SK-N-SH (cell line): Measurements from ENCODE around the gene C14orf180. TPM values are rescaled to one million over a fixed set of nuclear protein-coding genes. Genes with fewer than 3 reads are reported as not detected.

Source experiments
- CTCF ChIA-PET: fragments of 300-600, 350-600 bp; formaldehyde crosslinking; extraction: SDS; loops from one replicate; lab custom pipeline; 2021; lab: Yijun Ruan, JAX
- POLR2A ChIA-PET: fragments of 350-600 bp; sonication (Branson Sonifier 250); formaldehyde crosslinking; extraction: SDS; loops from one replicate; lab custom pipeline; 2020; ENCODE audit warnings: antibody characterized with exemption, inconsistent platforms; lab: Yijun Ruan, JAX
- DNase-seq: peaks from one replicate; pipeline ENCODE4 v3.0.0; 2012
- H2AFZ ChIP-seq: fragments of 200-600 bp; sonication (generic); 2 replicates; pipeline ENCODE4 v1.8.1; 2016; ENCODE audit warnings: antibody characterized with exemption, mild to moderate bottlenecking, low read depth
- H3F3A ChIP-seq: fragments of 200-600 bp; sonication (generic); replicated peaks from 2 replicates; pipeline ENCODE3; 2016; ENCODE audit warnings: antibody characterized with exemption, mild to moderate bottlenecking; ENCODE audit not compliant: insufficient read depth
- H3K27ac ChIP-seq, 2 experiments: fragments of 200-500 bp in 1 of 2; fragments of 200-600 bp in 1 of 2; sonication (Bioruptor generic) in 1 of 2; sonication (generic), shearing (Covaris generic) in 1 of 2; 2 replicates each; pipeline versions ENCODE4 v1.5.1 to v1.6.1; 2014 to 2016; ENCODE audit warnings: low read depth in 2 of 2, inconsistent platforms in 1 of 2, low read length in 1 of 2, mild to moderate bottlenecking in 1 of 2, mixed read lengths in 1 of 2
- H3K27me3 ChIP-seq: fragments of 200-600 bp; sonication (generic), shearing (Covaris generic); 2 replicates; pipeline ENCODE4 v1.6.1; 2016; ENCODE audit warnings: mixed run types; ENCODE audit not compliant: insufficient read depth
- H3K36me3 ChIP-seq, 2 experiments: fragments of 200-500 bp in 1 of 2; fragments of 200-600 bp in 1 of 2; sonication (Bioruptor generic) in 1 of 2; sonication (generic) in 1 of 2; replicated peaks in 1 of 2; 2 replicates each; pipeline versions ENCODE3 to v1.5.1; 2014 to 2016; ENCODE audit warnings: low read length in 1 of 2, mild to moderate bottlenecking in 1 of 2; ENCODE audit not compliant: insufficient read depth in 2 of 2, control insufficient read depth in 1 of 2
- H3K4me1 ChIP-seq, 2 experiments: fragments of 200-500 bp in 1 of 2; fragments of 200-600 bp in 1 of 2; sonication (Bioruptor generic) in 1 of 2; sonication (generic), shearing (Covaris generic) in 1 of 2; 2 replicates each; pipeline versions ENCODE4 v1.5.1 to v1.6.1; 2014 to 2016; ENCODE audit warnings: low read depth in 1 of 2, low read length in 1 of 2, mixed run types in 1 of 2; ENCODE audit not compliant: insufficient read depth in 2 of 2, control insufficient read depth in 1 of 2
- H3K4me2 ChIP-seq: fragments of 200-600 bp; sonication (generic), shearing (Covaris generic); 2 replicates; pipeline ENCODE4 v1.6.1; 2017; ENCODE audit warnings: mixed run types
- H3K4me3 ChIP-seq, 2 experiments: fragments of 200-500 bp in 1 of 2; fragments of 200-600 bp in 1 of 2; sonication (Bioruptor generic) in 1 of 2; sonication (generic), shearing (Covaris generic) in 1 of 2; 2 replicates each; pipeline versions ENCODE4 v1.5.1 to v1.8.1; 2014 to 2016; ENCODE audit warnings: low read depth in 2 of 2, inconsistent platforms in 1 of 2, low read length in 1 of 2, mild to moderate bottlenecking in 1 of 2, mixed read lengths in 1 of 2, moderate library complexity in 1 of 2
- H3K79me2 ChIP-seq: fragments of 200-600 bp; sonication (generic); 2 replicates; pipeline ENCODE4 v1.8.1; 2017; ENCODE audit warnings: mild to moderate bottlenecking; ENCODE audit not compliant: insufficient read depth
- H3K9ac ChIP-seq: fragments of 200-600 bp; sonication (generic); 2 replicates; pipeline ENCODE4 v1.6.1; 2017; ENCODE audit warnings: mixed run types
- H3K9me2 ChIP-seq: fragments of 200-600 bp; sonication (generic); 2 replicates; pipeline ENCODE4 v1.6.1; 2017; ENCODE audit warnings: mixed run types
- H3K9me3 ChIP-seq: fragments of 200-600 bp; sonication (generic); 2 replicates; pipeline ENCODE4 v1.6.1; 2017; ENCODE audit warnings: mixed run types, mild to moderate bottlenecking, moderate library complexity
- H4K20me1 ChIP-seq: fragments of 200-600 bp; sonication (generic); 2 replicates; pipeline ENCODE4 v1.6.1; 2017; ENCODE audit warnings: mild to moderate bottlenecking, mixed run types; ENCODE audit not compliant: insufficient read depth
- FOSL2 ChIP-seq: IDR thresholded peaks from 2 replicates; pipeline ENCODE4 v1.4.0; 2012; ENCODE audit warnings: low read depth, mild to moderate bottlenecking, moderate library complexity, borderline replicate concordance
- FOXJ3 ChIP-seq: sonication (generic); formaldehyde crosslinking; IDR thresholded peaks from 2 replicates; pipeline ENCODE4 v1.5.1; 2020; ENCODE audit warnings: mild to moderate bottlenecking, missing genetic modification reagents
- GABPA ChIP-seq: IDR thresholded peaks from 2 replicates; pipeline ENCODE4 v1.4.0; 2012; ENCODE audit warnings: low read depth, mild to moderate bottlenecking
- RXRA ChIP-seq: IDR thresholded peaks from 2 replicates; pipeline ENCODE4 v1.4.0; 2012; ENCODE audit warnings: low read depth, mild to moderate bottlenecking, borderline replicate concordance
- TCF12 ChIP-seq: IDR thresholded peaks from 2 replicates; pipeline ENCODE4 v1.4.0; 2012
- WGBS: methylation state at CpG from one replicate; pipeline ENCODE4 v1.1.6; 2017; ENCODE audit warnings: low lambda C conversion rate; 5-methylcytosine and 5-hydroxymethylcytosine counted together
- polyA plus RNA-seq, 3 experiments: library from polyadenylated mRNA; depleted of rRNA; stranded (reverse); fragments of >200 nt; gene quantifications; 2 replicates each; pipeline ENCODE4 v1.2.3, GENCODE V29; 2012
- TF ChIP-seq, protein P1 (sequence below): IDR thresholded peaks from 2 replicates; pipeline ENCODE4 v1.4.0; 2012; ENCODE audit warnings: low read depth, borderline replicate concordance

Gene C14orf180
- polyA plus RNA-seq, 1 of the 3 experiments (the other 2 are of a cell fraction), result not detected

DNA sequence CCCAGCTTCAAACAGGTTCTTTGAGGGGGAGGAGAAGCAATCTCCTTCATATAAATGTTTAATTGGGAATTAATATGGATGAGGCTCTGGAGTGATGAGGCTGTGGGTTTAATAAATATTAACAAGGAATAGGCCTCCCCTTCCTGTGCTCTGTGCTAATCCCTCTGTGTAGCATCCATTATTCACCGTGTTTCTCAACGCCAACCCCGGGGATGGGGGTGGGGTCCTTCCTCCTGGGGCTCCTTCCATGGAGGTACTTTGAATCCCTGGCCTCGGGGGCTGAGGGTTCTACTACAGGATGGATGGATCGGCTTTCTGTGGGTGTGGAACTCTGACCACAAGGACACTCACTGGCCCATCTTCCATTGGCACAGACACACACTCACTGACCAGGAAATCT, 59.9 kb downstream of the C14orf180 start:
- H3K4me3 ChIP-seq, result no peak overlapping the region
- 4% methylated on average over 3 of the region's 5 CpGs for WGBS
- no peaks in the 10 kb centered on the region for H3K27me3 ChIP-seq
- peaks cover 0 to 4% of the 10 kb centered on the region in 2 experiments; a peak in 2 of 4 replicates for H3K4me1 ChIP-seq
- H3K27ac ChIP-seq, result no peak overlapping the region
- TF ChIP-seq, protein P1, sequence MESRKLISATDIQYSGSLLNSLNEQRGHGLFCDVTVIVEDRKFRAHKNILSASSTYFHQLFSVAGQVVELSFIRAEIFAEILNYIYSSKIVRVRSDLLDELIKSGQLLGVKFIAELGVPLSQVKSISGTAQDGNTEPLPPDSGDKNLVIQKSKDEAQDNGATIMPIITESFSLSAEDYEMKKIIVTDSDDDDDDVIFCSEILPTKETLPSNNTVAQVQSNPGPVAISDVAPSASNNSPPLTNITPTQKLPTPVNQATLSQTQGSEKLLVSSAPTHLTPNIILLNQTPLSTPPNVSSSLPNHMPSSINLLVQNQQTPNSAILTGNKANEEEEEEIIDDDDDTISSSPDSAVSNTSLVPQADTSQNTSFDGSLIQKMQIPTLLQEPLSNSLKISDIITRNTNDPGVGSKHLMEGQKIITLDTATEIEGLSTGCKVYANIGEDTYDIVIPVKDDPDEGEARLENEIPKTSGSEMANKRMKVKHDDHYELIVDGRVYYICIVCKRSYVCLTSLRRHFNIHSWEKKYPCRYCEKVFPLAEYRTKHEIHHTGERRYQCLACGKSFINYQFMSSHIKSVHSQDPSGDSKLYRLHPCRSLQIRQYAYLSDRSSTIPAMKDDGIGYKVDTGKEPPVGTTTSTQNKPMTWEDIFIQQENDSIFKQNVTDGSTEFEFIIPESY, result no peak
- no peak for TF ChIP-seq RXRA
- TF ChIP-seq FOXJ3 (CRISPR knock-in tag), result no peak
- TF ChIP-seq TCF12, result no peak
- no peak for TF ChIP-seq FOSL2
- TF ChIP-seq GABPA, result no peak
- TF ChIP-seq, all 33 proteins: peak for 0
- DNase-seq, result no peak
- no peaks in the 10 kb centered on the region for H3F3A ChIP-seq
- H2AFZ ChIP-seq, result no peak overlapping the region
- H3K36me3 ChIP-seq, result no peaks in the 10 kb centered on the region
- no peak overlapping the region for H3K9ac ChIP-seq
- CTCF ChIA-PET, result interaction anchor here (0.5 to 3.5 kb wide), 25 partner anchors 9 to 562 kb away, joined by 3 to 55 read pairs (median 5); partner anchors contain the start of gene C14orf180
- no peaks in the 10 kb centered on the region for H3K79me2 ChIP-seq
- POLR2A ChIA-PET, result no interaction called here
- no peaks in the 10 kb centered on the region for H3K9me3 ChIP-seq
- H3K4me2 ChIP-seq, result no peak overlapping the region
- no peaks in the 10 kb centered on the region for H3K9me2 ChIP-seq
- H4K20me1 ChIP-seq, result no peaks in the 10 kb centered on the region

Other genes with a start within 250 kb of the C14orf180 start
- gene TMEM179, start 25.0 kb downstream of the C14orf180 start, polyA plus RNA-seq (2012; rRNA removed), result 1.1 and 1.7 TPM in 2 replicates
- gene INF2, start 109.9 kb downstream of the C14orf180 start, polyA plus RNA-seq (2012; rRNA removed), result 20.1 and 32.5 TPM in 2 replicates
- gene ADSS1, start 144.5 kb downstream of the C14orf180 start, polyA plus RNA-seq (2012; rRNA removed), result 11.8 and 14.3 TPM in 2 replicates
- 122 and 137 TPM in 2 replicates for gene SIVA1, start 173.4 kb downstream of the C14orf180 start, polyA plus RNA-seq (2012; rRNA removed)
- gene AKT1, start 216.0 kb downstream of the C14orf180 start, polyA plus RNA-seq (2012; rRNA removed), result 185 and 198 TPM in 2 replicates
- 2.9 and 3.1 TPM in 2 replicates for gene ZBTB42, start 221.3 kb downstream of the C14orf180 start, polyA plus RNA-seq (2012; rRNA removed)